Measurements from ENCODE around the gene TMEM131. TPM values are rescaled to one million over a fixed set of nuclear protein-coding genes. Genes with fewer than 3 reads are reported as not detected.
A peak's percentile ranks its signal among the peaks of the same experiment; 100 is the strongest.

TMEM131 gene
- polyA plus RNA-seq, 3 donors, result 7.0 to 23.6 (median 8.2) TPM

GRCh38 chr2:97935719-97936161 lies 60.0 kb downstream of the TMEM131 start:
- WGBS (ENCODE audit: insufficient coverage), result 33% methylated on average over 1 of the region's 2 CpGs
- no peak for TF ChIP-seq CTCF (IDR thresholded peaks at IDR 0.05)
- H3K4me1 ChIP-seq (ENCODE audit: control insufficient read depth in 1 of 2, insufficient read depth in 2 of 2, low read length in 2 of 2), result peaks cover 18 to 29% of the 10 kb centered on the region in 2 donors
- H3K4me2 ChIP-seq (replicated peaks; ENCODE audit: extremely low read depth, low read length, poor library complexity, severe bottlenecking), result no peak overlapping the region
- no peak overlapping the region for H3K4me3 ChIP-seq (replicated peaks in 1 of 3; ENCODE audit: low read depth in 2 of 3, low read length in 3 of 3)
- H3K9me3 ChIP-seq (replicated peaks in 1 of 2; ENCODE audit: control insufficient read depth in 1 of 2, insufficient read depth in 1 of 2, low read length in 2 of 2), result no peaks in the 10 kb centered on the region
- no peak for DNase-seq
- Mint-ChIP-seq H3K4me3 (no peak overlapping the region), H3K4me1 (peaks cover 78% of the 10 kb centered on the region), H3K9me3 (peaks cover 0 to 4% (median 0%) of the 10 kb centered on the region in 7 donors), H3K27me3 (ENCODE audit: low read depth in 3 of 3) (peaks cover 0 to 2% (median 0%) of the 10 kb centered on the region in 3 donors), H3K36me3 (peaks cover 3% of the 10 kb centered on the region in 2 donors), H3K27ac (peak overlapping the region in 1 of 7 donors; percentile 8)
- intact Hi-C loops (cut with micrococcal nuclease), result no loop called here
- peaks cover 87% of the 10 kb centered on the region for H3K79me2 ChIP-seq (ENCODE audit: insufficient read depth, low read length)
- no peak overlapping the region for H2AFZ ChIP-seq (ENCODE audit: insufficient read depth, low read depth, low read length, poor library complexity, severe bottlenecking)
- no peak overlapping the region for H3K9ac ChIP-seq (ENCODE audit: insufficient read depth, low read length, poor library complexity, severe bottlenecking)
- no peaks in the 10 kb centered on the region for H3K36me3 ChIP-seq (replicated peaks in 1 of 2; ENCODE audit: control insufficient read depth in 1 of 2, insufficient read depth in 2 of 2, low read length in 2 of 2)
- peaks cover 77% of the 10 kb centered on the region for H4K20me1 ChIP-seq (ENCODE audit: insufficient read depth, low read length)
- no peaks in the 10 kb centered on the region for H3K27me3 ChIP-seq (ENCODE audit: control insufficient read depth in 2 of 2, insufficient read depth in 2 of 2, low read length in 2 of 2)
- H3K27ac ChIP-seq (ENCODE audit: low read depth in 1 of 2, low read length in 2 of 2), result no peak overlapping the region

GRCh38 chr2:97932975-97933662 lies 62.6 kb downstream of the TMEM131 start:
- 56% methylated on average over 2 of the region's 4 CpGs for WGBS (ENCODE audit: insufficient coverage)
- intact Hi-C loops (cut with micrococcal nuclease), result no loop called here
- Histone ChIP-seq H3K4me1 (ENCODE audit: control insufficient read depth in 1 of 2, insufficient read depth in 2 of 2, low read length in 2 of 2) (peaks cover 24 to 53% of the 10 kb centered on the region in 2 donors), H4K20me1 (ENCODE audit: insufficient read depth, low read length) (peaks cover 83% of the 10 kb centered on the region), H3K27ac (ENCODE audit: low read depth in 1 of 2, low read length in 2 of 2) (peak overlapping the region in 1 of 2 donors; percentile 87), H3K9me3 (replicated peaks in 1 of 2; ENCODE audit: control insufficient read depth in 1 of 2, insufficient read depth in 1 of 2, low read length in 2 of 2) (no peaks in the 10 kb centered on the region), H3K27me3 (ENCODE audit: control insufficient read depth in 2 of 2, insufficient read depth in 2 of 2, low read length in 2 of 2) (no peaks in the 10 kb centered on the region), H3K36me3 (replicated peaks in 1 of 2; ENCODE audit: control insufficient read depth in 1 of 2, insufficient read depth in 2 of 2, low read length in 2 of 2) (no peaks in the 10 kb centered on the region), H3K9ac (ENCODE audit: insufficient read depth, low read length, poor library complexity, severe bottlenecking) (no peak overlapping the region), H3K4me3 (replicated peaks in 1 of 3; ENCODE audit: low read depth in 2 of 3, low read length in 3 of 3) (no peak overlapping the region), H2AFZ (ENCODE audit: insufficient read depth, low read depth, low read length, poor library complexity, severe bottlenecking) (no peak overlapping the region), H3K79me2 (ENCODE audit: insufficient read depth, low read length) (peaks cover 96% of the 10 kb centered on the region), H3K4me2 (replicated peaks; ENCODE audit: extremely low read depth, low read length, poor library complexity, severe bottlenecking) (no peak overlapping the region)
- Mint-ChIP-seq H3K27ac (peak overlapping the region in 4 of 7 donors; percentile 37 to 66 (median 46)), H3K36me3 (peaks cover 3 to 5% of the 10 kb centered on the region in 2 donors), H3K27me3 (ENCODE audit: low read depth in 3 of 3) (no peaks in the 10 kb centered on the region), H3K4me3 (no peak overlapping the region), H3K4me1 (peaks cover 80% of the 10 kb centered on the region), H3K9me3 (no peaks in the 10 kb centered on the region)
- TF ChIP-seq CTCF (IDR thresholded peaks at IDR 0.05), result no peak
- peak in 1 of 3 donors; percentile 13 for DNase-seq
